GM19043 (cell line): ENCODE measurements around the gene GALNT16.

Source experiments
- ATAC-seq: cut with Tn5 transposase; IDR thresholded peaks from one replicate; pipeline ENCODE4 v1.9.1; 2021; ENCODE audit warnings: low read depth; ENCODE audit not compliant: unreplicated experiment

The GALNT16 gene

GRCh38 chr14:69315301-69315700 is 55.3 kb downstream of the GALNT16 start:
- ATAC-seq = no peak

DNA sequence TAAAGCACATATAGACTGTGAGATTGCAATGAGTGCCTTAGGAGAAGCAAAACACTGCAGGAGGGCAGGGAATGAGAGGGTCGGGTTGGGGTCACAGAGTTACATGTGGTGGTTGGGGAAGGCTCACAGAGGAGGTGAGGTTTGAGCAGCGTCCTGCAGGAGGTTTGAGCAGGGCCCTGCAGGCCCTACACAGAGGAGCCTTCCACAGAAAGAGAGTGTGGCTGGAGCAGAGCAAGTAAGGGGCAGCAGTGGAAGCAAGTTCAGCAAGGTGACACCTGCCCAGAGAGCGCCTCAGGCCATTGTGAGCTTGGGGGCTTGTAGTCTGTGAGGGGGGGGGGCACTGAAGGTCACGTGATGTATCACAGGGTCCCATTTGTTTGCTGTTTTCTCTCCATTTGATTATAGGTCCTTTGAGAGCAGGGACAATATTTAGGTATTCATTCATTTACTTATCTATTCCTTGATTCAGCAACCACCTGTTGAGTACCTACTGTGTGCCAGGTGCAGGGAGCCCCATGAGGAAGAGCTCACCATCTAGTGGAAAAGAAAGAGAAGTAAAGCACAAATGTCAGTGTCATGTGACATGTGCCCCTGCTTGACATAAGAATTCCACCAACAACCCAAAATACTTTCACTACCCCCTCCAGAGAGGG is 56.6 kb downstream of the GALNT16 start:
- ATAC-seq = no peak

DNA sequence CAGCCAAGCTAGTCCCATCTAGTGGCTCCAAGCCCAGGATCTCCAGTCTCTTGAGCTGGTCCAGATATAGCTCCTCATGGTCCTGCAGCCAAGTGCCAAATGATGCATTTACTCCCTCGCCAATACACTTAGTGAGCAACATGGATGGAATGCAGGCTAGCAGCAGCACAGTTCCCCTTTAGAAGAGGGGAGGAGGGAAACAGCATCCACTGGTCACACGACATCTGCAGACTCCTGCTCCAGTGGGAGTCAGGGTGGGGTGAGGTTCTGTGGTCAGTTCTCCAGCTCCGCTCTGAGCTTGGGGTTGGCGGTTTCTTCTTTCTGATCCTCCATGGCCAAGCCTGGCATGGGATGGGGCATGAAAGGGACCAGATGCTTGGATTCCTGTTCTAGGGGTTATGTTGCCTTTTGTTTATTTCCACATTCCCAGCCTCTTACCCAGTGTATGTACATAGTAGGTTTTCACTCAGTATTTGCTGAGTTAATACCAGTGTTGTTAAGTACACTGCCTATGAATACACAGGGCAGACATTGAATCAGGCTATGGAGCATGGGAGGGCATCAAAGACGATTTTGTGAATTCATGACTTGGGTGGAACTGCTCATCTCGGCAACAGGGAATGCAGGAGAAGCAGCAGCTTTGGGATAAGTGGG is 57.3 kb downstream of the GALNT16 start:
- ATAC-seq = no peak

- ATAC-seq = no peak
Measured at GRCh38 chr14:69317780-69318179, 57.8 kb downstream of the GALNT16 start.

GRCh38 chr14:69318241-69318640 is 58.3 kb downstream of the GALNT16 start:
- no peak for ATAC-seq

DNA sequence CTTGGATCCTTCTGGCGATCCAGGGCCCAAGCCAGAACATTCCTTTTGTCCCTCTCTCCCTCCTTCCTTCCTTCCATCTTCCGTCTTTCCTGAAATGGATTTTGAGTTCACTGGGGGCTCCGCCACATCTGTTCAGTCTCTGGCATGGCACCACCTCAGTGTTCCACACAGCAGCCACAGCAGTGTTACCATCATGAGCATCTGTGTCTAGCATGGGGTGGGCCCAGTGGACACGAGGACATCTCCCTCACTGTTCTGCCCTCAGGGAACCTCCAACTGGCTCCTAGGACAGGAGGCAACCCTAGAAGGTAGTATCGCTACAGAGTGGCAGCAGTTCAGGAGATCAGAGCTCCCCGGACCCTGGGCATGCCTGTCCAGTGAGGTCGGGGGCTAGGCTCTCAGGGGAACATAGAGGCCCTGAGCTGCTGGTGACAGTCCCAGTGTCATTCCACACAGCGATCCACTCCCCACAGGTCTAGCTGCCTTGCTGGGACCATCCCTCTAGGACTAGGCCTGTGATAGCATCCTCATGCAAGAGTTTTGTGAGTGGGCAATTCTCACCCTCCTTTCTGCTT is 59.0 kb downstream of the GALNT16 start:
- no peak for ATAC-seq

GRCh38 chr14:69319911-69320310 is 60.0 kb downstream of the GALNT16 start:
- no peak for ATAC-seq

- ATAC-seq = no peak
Measured at GRCh38 chr14:69320581-69321365, 60.8 kb downstream of the GALNT16 start.

GRCh38 chr14:69321601-69322330 is 61.8 kb downstream of the GALNT16 start:
- ATAC-seq = no peak

DNA sequence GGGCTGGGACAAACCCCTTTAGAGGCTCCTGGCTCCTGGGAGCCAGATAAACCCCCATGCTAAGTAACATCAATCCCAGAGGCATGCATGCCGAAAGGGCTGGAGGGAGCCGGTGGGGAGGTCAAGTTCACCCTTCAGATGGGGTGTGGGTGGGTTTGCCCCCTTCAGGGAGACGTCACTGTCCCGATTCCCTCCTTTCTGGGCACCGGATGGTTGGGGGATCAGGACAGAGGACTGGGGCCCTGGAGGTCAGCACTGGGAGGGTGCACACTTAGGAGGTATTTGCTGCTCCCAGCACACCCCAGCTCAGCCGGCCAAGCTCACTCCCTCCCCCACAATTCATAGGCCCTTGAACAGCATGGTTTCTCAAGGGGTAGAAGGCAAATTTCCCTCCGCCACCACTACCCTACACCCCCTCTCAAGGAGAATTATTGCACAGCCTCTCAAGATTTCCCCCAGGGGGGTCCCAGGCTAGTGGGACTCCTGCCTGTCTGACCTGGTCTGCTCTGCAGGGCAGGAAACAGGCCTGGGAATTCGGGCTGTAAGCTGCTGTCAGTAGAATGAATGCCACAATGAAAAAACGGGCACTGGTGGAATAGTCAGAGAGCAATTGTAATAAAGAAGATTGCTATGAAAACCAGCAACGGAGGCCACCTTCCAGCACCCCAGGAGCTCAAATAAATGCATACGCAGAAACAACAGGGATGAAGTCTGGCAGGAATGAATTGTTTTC is 63.5 kb downstream of the GALNT16 start:
- no peak for ATAC-seq

DNA sequence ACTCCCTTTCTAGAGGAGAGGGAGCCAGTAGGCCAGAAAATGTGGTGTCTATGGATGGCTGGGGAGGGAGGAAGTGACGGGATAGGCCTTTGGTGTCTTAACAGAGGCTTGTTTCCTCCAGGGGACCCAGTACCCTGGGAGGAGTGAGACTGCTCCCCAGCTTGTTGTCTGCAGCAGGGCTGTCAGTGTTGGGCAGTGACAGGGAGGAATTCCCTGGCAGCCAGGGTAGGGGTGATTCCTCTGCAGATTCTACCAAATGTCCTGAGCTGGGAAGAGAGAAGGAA is 64.0 kb downstream of the GALNT16 start:
- no peak for ATAC-seq

DNA sequence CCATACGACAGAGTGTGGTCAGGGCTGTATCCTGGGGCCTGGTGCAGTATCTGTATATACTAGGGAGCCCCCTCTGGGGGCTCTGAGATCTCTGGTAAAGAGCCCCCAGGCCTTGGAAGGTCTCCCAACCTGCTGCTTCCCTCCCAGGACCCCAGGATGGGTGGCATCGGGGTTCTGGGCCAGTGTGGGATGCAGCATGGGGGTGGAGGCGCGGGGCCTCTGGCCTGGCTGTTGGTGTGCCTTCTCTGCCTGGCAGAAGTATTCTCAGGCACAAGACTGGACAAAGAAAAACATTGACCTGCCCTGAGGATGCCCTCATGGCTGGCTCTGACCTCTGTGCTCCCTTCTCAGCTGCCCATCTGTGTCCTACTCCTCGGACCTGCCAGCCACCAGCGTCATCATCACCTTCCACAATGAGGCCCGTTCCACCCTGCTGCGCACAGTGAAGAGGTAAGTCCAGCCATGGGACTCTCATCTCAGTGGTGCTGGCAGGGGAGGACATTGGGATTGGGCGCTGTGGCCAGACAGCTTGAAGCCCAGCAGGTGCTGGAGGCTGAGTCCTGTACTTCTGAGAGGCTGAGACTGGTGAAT is 64.5 kb downstream of the GALNT16 start:
- ATAC-seq = no peak

- no peak for ATAC-seq
Measured at GRCh38 chr14:69325086-69325485, 65.1 kb downstream of the GALNT16 start.

- no peak for ATAC-seq
Measured at GRCh38 chr14:69325646-69326265, 65.8 kb downstream of the GALNT16 start.

GRCh38 chr14:69326611-69327010 is 66.7 kb downstream of the GALNT16 start:
- ATAC-seq = no peak

- no peak for ATAC-seq
Measured at GRCh38 chr14:69327507-69327906, 67.5 kb downstream of the GALNT16 start.

DNA sequence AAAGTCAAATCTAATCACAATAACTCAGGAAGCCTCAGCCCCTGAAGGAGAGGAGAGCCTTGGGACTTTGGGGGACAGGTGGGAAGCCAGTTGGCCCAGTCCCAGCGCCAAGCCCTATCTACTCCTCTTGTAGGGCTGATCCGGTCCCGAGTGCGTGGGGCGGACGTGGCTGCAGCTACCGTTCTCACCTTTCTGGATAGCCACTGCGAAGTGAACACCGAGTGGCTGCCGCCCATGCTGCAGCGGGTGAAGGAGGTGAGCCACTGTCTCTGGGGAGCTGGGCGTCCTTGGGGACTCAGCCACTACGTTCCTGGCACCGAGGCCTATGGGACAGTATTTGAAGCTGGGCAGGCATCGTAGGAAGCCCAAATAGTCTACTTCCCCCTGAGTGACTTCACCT is 68.4 kb downstream of the GALNT16 start:
- no peak for ATAC-seq

DNA sequence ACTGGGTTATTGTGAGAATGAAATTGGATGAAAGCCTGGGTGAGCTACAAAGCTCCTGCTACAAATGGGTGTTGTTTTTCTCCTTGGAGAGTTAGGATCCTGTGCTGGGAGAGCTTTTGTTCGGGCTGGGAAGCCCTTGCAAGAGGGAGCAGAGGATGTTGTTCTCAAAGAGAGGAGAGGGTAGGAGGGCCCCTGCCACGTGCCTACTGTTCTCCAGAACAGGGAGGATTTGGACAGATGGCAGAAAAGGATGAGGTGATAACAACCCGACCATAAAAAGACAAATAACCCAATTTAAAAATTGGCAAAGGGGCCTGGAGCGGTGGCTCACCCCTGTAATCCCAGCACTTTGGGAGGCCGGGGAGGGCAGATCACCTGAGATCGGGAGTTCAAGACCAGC is 68.8 kb downstream of the GALNT16 start:
- no peak for ATAC-seq

- no peak for ATAC-seq
Measured at GRCh38 chr14:69331206-69331605, 71.2 kb downstream of the GALNT16 start.
